KOPT-K1 (cell line): ENCODE data around the gene MAML2.

Experiments used
- H3K27ac ChIP-seq: fragments of 200-600 bp; sonication (generic); 2 replicates; pipeline ENCODE4 v1.5.1; 2016; ENCODE audit warnings: antibody characterized with exemption, mild to moderate bottlenecking, low read depth, low read length; ENCODE audit not compliant: poor library complexity, severe bottlenecking
- H3K36me3 ChIP-seq: fragments of 200-600 bp; sonication (generic); 2 replicates; pipeline ENCODE4 v1.5.1; 2017; ENCODE audit warnings: antibody characterized with exemption, mild to moderate bottlenecking, low read length, moderate library complexity; ENCODE audit not compliant: insufficient read depth
- H3K9me3 ChIP-seq: fragments of 200-600 bp; sonication (generic); 2 replicates; pipeline ENCODE4 v1.5.1; 2017; ENCODE audit warnings: antibody characterized with exemption, low read length, mild to moderate bottlenecking; ENCODE audit not compliant: insufficient read depth, poor library complexity, severe bottlenecking

The MAML2 gene

GRCh38 chr11:96103102-96103501 is 239.9 kb downstream of the MAML2 start:
- Histone ChIP-seq H3K9me3 (no peaks in the 10 kb centered on the region), H3K36me3 (no peaks in the 10 kb centered on the region), H3K27ac (no peak overlapping the region)

GRCh38 chr11:96102664-96103078 is 240.3 kb downstream of the MAML2 start:
- Histone ChIP-seq H3K9me3 (no peaks in the 10 kb centered on the region), H3K36me3 (no peaks in the 10 kb centered on the region), H3K27ac (no peak overlapping the region)

DNA sequence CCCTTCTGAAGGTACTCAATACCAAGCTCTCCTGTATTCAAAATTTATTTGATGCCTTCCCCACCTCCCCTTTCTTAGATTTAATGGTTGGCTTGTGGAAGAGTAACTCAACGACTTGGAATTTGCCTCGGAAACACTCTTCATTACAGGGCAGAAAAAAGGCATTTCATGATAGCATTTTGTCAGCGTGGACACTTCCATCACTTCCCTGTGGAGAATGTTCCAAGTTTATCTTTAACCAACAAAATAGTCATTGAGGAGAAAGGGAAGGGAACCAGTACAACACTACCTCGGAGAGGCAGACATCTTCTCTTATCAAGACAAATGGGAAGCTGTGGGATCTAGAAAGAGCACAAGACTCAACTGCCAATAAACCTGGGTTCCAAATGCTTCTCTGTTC is 241.8 kb downstream of the MAML2 start:
- no peak overlapping the region for H3K27ac ChIP-seq

DNA sequence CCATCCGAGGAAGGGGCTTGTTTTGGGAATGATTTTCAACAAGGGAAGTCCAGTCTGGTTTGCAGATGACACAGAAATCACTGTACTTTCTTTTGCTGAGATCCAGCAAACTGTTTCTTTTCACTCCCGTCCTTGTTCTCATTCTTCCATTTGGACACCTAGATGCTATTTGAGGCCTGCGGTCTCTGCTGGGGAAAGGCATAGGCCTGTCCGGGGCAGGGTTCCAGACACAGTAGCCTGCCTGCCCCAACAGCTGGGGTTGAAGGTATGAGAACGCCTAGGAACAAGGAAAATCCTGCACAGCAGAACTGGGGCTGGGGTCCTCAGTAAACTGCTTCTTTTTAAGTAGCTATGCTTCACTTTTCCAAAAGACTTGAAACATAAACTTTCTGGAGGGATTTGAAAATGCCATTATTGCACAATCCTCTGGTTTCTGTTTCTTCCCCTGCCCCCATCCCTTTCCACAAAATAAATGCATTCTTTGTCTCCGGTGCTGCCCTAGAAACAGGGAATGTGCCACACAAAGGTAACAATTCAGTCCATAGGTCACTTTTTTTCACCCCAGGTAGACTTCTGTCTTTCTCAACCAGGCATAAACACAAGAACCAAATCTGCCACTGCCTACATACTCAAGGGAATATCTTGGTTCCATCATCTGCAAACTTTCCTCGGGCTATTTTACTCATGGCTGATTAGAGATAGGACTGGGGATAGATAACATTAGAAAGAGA is 244.3 kb downstream of the MAML2 start:
- H3K27ac ChIP-seq: no peak overlapping the region
- H3K36me3 ChIP-seq: no peaks in the 10 kb centered on the region
- H3K9me3 ChIP-seq: no peaks in the 10 kb centered on the region

More for the DNA sequence above, 241.8 kb downstream of the MAML2 start:
- Histone ChIP-seq H3K36me3 (no peaks in the 10 kb centered on the region), H3K9me3 (no peaks in the 10 kb centered on the region)

DNA sequence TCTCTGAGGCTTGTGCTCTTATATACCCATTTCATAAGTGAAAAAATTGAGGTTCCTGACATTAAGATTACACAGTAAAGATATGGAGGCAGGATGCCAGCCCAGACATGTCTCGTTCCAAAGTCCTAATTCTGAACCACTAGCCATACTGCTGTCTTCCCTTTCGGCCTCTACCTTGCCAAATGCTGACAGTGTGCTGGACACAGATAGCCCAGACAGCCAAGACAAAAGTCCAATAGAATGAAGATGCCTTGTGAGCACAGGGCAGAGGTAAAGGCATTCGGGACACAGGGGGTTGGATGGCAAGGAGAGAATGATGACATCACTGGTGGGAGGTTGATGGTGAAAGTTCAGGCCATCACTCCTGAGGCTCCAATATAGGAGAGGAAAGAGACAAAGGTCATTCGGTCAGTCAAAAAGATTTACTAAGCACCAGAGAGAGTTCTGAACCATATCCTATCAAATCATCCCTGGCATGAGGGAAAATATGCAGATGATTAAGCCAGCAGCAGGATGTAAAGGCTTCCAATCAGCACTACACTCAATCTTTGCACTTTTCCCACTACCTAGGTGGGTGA is 245.1 kb downstream of the MAML2 start:
- Histone ChIP-seq H3K9me3 (no peaks in the 10 kb centered on the region), H3K36me3 (no peaks in the 10 kb centered on the region), H3K27ac (no peak overlapping the region)

DNA sequence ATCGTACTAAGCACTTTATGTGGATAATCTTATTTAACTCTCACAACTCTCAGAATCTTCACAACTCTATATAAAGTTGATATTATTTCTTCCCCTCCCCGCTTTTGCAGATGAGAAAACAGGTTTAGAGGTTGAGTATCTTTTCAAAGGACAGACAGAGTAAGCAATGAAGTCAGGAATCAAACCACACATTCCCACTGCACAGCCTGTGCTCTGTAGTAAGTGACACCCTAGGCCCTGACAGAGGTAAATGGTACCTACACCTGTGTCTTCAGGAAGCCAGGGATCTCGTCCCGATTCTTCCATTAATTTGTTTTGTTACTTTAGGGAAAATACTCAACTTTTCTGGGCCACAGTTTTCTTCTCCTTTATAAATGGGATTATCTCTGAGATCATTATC is 246.6 kb downstream of the MAML2 start:
- no peaks in the 10 kb centered on the region for H3K36me3 ChIP-seq
- H3K27ac ChIP-seq: no peak overlapping the region
- no peaks in the 10 kb centered on the region for H3K9me3 ChIP-seq

DNA sequence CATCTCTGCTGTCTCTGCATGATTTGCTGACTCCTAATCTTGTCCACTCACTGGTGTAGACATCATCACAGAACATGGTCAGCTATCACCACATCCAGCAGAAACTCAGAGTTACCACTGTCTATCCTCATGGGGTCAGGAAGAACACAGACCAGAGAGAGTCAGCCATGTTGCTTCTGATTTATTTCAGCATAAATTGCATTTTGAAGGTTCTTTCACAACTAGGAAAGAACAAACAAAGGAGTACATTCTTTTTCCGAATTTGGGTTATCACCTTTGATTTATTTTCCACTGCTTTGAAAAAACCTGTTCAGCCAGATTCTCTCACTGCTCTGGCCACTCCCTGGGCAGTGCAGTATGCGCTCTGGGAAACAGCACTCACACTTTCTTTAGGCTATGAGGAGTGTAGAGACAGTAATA is 247.1 kb downstream of the MAML2 start:
- Histone ChIP-seq H3K27ac (no peak overlapping the region), H3K9me3 (no peaks in the 10 kb centered on the region), H3K36me3 (no peaks in the 10 kb centered on the region)

GRCh38 chr11:96094156-96094555 is 248.8 kb downstream of the MAML2 start:
- no peaks in the 10 kb centered on the region for H3K9me3 ChIP-seq
- H3K36me3 ChIP-seq: no peaks in the 10 kb centered on the region
- no peak overlapping the region for H3K27ac ChIP-seq

DNA sequence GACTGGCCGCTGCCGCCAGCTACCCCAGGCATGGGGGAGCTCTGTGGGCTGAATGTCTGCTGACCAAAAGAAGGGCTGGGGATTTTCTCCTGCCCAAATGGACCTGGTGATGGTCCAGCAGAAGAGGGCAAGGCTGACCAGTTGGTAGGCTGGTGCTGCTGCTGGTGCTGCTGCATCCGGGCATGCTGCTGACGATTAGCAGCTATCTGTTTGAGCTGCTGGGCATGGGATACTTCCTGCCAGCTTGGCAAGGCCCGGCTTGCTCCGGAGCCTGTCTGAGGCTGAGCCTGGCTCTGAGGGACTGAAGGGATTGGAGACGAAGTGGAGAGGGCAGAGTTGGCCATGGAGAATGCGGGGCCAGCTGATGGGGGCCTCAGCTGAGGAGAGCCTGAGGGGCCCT is 250.5 kb downstream of the MAML2 start:
- Histone ChIP-seq H3K9me3 (no peaks in the 10 kb centered on the region), H3K36me3 (no peaks in the 10 kb centered on the region), H3K27ac (no peak overlapping the region)

- no peaks in the 10 kb centered on the region for H3K36me3 ChIP-seq
- no peak overlapping the region for H3K27ac ChIP-seq
- no peaks in the 10 kb centered on the region for H3K9me3 ChIP-seq
Measured at GRCh38 chr11:96091476-96091875, 251.5 kb downstream of the MAML2 start.

GRCh38 chr11:96090711-96091110 is 252.3 kb downstream of the MAML2 start:
- Histone ChIP-seq H3K36me3 (no peaks in the 10 kb centered on the region), H3K9me3 (no peaks in the 10 kb centered on the region), H3K27ac (no peak overlapping the region)

DNA sequence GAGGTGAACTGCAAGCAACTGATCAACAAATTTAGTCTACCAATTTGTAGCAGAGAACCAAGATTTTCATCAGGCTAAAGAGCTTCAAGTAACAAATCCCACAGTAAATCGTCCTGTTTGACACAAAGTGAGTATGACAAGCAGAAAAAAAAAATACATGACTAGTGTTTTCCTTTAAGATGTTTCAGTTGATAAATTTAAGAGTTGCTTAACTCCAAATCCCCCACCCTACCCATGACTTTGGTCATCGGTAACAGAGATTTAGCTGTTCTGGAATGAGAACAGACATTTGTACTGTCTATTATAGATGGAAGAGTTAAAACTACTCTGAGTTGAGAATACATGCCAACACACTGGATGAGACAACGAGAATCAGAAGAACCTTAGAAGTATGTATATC is 254.1 kb downstream of the MAML2 start:
- Histone ChIP-seq H3K36me3 (no peaks in the 10 kb centered on the region), H3K27ac (no peak overlapping the region), H3K9me3 (no peaks in the 10 kb centered on the region)

- H3K27ac ChIP-seq: no peak overlapping the region
- H3K9me3 ChIP-seq: no peaks in the 10 kb centered on the region
- no peaks in the 10 kb centered on the region for H3K36me3 ChIP-seq
Measured at GRCh38 chr11:96086111-96086510, 256.9 kb downstream of the MAML2 start.

GRCh38 chr11:96085319-96085930 is 257.6 kb downstream of the MAML2 start:
- H3K27ac ChIP-seq: no peak overlapping the region

GRCh38 chr11:96084610-96085318 is 258.2 kb downstream of the MAML2 start:
- Histone ChIP-seq H3K36me3 (no peaks in the 10 kb centered on the region), H3K9me3 (no peaks in the 10 kb centered on the region), H3K27ac (no peak overlapping the region)

More at GRCh38 chr11:96085319-96085930, 257.6 kb downstream of the MAML2 start:
- Histone ChIP-seq H3K9me3 (no peaks in the 10 kb centered on the region), H3K36me3 (no peaks in the 10 kb centered on the region)
